Measurements from ENCODE around the gene EXOSC5. TPM values are rescaled to one million over a fixed set of nuclear protein-coding genes. Genes with fewer than 3 reads are reported as not detected.

The EXOSC5 gene
- total and polyA plus RNA-seq, 9 of the 15 experiments (the other 6 are each of a cell fraction or from before 2014, with no cell fraction given), result 10.9 to 75.5 (median 37.8) TPM

GRCh38 chr19:41353466-41354342, 43.5 kb downstream of the EXOSC5 start, which contains the start of gene TGFB1 (continued):
- TF ChIP-seq RERE (CRISPR knock-in tag; IDR thresholded peaks at IDR 0.05; ENCODE audit: borderline replicate concordance) (no peak), ESRRB (CRISPR knock-in tag; IDR thresholded peaks at IDR 0.05; ENCODE audit: borderline replicate concordance) (no peak), RNF219 (CRISPR knock-in tag; IDR thresholded peaks at IDR 0.05) (no peak), ZBTB1 (CRISPR knock-in tag; IDR thresholded peaks at IDR 0.05; ENCODE audit: borderline replicate concordance, low read depth) (peak; percentile 94), ZNF212 (CRISPR knock-in tag; IDR thresholded peaks at IDR 0.05) (no peak), TSC22D4 (tag; IDR thresholded peaks at IDR 0.05) (no peak), HMGN3 (IDR thresholded peaks at IDR 0.05; ENCODE audit: borderline replicate concordance, extremely low read depth, insufficient read length, low read depth, low read length) (peak; percentile 82), GATAD2B (IDR thresholded peaks at IDR 0.05; ENCODE audit: borderline replicate concordance) (peak; percentile 90), TEAD1 (CRISPR knock-in tag; IDR thresholded peaks at IDR 0.05) (0 out of 4 replicates have a peak, but pooled peaks of 1 of the 2 experiments have one; percentile 22), BMI1 (IDR thresholded peaks at IDR 0.05; ENCODE audit: low read length) (no peak), HDAC8 (tag; IDR thresholded peaks at IDR 0.05) (no peak), ZNF134 (CRISPR knock-in tag; conservative IDR thresholded peaks at IDR 0.05) (no peak), ZNF133 (CRISPR knock-in tag; IDR thresholded peaks at IDR 0.05) (no peak), VEZF1 (CRISPR knock-in tag; IDR thresholded peaks at IDR 0.05) (peak; percentile 100), ZBTB49 (CRISPR knock-in tag; IDR thresholded peaks at IDR 0.05; ENCODE audit: borderline replicate concordance) (no peak)
